ENCODE measurements around the gene COBL.

GRCh38 chr7:51306761-51307160 is 9.8 kb downstream of the COBL start:
- no peak for TF ChIP-seq POLR2A (IDR thresholded peaks at IDR 0.05; ENCODE audit: low read depth, low read length)
- TF ChIP-seq SPI1 (IDR thresholded peaks at IDR 0.05; ENCODE audit: low read depth, low read length): no peak
